HG02885 (cell line): ENCODE results near the gene ZNF99.
"Not testable (repeated sequence)": the region's sequence is repeated elsewhere in the genome, so short reads cannot be mapped to it uniquely, and the experiment has no call there.

Source experiments
- ATAC-seq: cut with Tn5 transposase; IDR thresholded peaks from one replicate; pipeline ENCODE4 v1.9.1; 2021; ENCODE audit warnings: mild to moderate bottlenecking; ENCODE audit not compliant: unreplicated experiment, poor library complexity

The ZNF99 gene

DNA sequence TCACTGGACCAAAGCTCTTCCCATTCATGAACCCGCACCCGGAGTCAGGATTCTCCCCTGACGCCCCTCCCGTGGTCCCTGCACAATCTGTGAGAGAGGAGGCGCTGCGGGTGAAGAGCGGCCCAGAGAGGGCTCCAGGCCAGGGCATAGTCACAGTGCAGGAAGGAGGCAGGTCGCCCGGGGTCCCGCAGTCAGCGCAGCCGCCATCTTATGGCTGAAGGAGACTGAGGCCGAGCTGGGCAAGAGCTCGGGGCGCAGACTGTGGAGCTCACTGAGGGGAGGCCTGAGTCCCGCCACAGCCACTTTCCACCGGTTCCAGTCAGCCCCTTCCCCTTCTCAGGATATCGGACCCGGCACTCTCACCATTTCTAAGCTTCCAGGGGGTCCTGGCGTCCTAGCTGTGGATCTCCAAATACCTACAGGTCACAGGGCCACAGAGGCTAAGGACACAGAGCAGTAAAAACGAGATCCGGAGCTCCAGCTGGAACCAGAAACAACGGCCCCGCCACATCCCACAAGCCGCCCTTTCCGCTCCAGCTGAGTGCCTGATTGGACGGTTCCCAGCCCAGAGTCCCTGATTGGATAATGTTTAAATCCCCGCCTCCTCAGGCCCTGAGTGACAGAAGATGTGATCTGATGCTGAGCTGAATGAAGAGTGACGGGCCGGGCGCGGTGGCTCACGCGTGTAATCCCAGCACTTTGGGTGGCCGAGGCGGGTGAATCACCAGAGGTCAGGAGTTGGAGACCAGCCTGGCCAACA lies at the start of gene ZNF99:
ZNF99 (minus strand) TSS at position 501 of the 760 bp plus-strand sequence; CDS start at position 366, 135 bp downstream.
- ATAC-seq = no peak

DNA sequence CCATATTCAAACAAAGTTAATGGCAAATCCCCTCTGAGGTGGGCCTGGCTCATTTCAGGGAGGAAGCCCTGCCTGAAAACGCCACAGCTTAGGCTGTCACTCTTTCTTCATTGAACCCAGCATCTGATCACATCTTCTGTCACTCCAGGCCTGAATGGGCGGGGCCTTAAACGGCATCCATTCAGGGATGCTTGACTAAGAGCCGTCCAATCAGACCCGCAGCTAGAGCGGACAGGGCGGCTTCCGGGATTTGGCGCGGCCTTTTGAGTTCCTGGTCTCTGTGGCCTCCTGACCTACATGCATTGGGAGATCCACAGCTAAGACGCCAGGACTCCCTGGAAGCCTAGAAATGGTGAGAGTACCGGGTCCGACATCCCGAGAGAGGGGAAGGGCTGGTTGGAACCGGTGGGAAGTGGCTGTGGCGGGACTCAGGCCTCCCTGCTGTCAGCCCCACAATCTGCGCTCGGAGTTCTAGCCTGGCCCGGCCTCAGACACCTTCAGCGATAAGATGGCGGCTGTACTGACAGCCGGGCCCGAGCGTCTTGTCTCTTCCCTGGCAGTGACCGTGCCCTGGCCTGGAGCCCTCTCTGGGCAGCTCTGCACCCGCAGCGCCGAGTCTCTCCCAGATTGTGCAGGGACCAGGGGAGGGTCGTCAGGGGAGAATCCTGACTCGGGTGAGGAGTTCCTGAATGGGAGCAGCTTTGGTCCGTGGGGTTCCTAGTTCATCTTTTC lies 48.2 kb upstream of the ZNF99 start, which contains the start of gene ZNF723:
ZNF723 (plus strand) TSS at position 261 of the 732 bp plus-strand sequence; CDS start at position 350, 89 bp downstream.
- no peak for ATAC-seq

DNA sequence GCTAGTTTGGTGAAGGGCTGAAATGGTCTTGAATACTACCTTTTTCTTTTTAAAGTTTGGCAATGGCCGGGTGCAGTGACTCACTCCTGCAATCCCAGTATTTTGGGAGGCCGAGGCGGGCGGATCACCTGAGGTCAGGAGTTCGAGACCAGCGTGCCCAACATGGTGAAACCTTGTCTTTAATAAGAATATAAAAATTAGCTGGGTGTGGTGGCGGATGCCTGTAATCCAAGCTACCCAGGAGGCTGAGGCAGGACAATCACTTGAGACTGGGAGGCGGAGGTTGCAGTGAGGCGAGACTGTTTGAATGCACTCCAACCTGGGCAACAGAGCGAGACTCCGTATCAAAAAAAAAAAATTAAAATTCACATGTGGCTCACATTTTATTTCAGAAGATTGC lies 47.3 kb upstream of the ZNF99 start:
- ATAC-seq = no peak

DNA sequence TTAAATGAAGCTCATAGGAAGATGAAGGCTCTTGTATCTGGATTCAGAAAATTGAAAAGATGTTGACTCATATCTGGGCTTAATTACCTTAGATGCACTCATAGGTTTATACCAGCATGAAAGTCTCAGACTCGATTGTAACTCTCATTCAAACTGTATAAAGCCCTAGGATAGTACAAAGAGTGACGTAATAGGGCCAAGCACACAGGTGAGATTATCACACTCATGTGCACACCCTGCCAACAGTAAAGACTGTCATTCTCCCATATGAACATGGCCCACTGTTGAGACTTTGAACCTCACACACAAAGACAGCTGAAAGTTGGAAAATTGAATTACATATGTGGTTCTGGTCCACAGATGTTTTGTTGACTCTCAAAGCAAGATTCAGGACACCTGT lies 30.2 kb upstream of the ZNF99 start:
- ATAC-seq = no peak

DNA sequence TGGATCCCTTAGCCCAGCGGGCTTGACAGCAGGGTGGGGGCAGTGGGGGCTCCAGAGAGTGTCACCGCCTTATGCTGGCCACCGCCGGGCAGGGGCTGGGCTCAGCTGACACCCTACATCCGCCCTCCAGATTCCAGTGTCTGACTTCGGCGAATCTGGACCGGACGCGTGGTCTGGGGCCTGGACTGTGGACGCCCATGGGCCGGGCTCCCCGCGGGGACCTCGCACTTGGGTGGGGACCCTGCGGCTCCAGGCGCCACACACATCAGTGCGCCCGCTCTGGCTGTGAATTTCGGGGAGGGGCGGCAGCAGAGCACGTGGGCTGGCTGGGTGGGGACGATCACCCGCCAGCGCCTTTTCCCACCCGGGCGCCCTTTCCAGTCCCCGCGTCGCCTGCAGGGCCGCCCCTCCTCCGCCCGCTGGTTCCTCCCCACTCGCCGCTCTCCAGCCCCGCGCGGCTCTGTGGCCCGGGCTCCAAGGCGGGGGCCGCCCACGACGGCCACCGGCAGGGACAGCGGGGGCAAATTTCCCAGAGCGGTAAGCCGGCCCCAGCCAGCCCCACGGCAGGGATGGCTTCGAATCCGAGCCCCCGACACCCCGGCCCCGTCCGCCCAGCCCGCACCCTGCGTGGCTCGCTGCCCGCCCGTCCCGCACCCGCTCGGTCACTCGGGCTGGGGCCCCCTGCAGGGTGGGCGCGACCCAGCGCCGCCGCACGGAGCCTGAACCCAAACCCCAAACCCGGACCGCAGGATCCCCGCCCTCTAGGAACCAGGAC lies 23.3 kb upstream of the ZNF99 start:
- no peak for ATAC-seq

DNA sequence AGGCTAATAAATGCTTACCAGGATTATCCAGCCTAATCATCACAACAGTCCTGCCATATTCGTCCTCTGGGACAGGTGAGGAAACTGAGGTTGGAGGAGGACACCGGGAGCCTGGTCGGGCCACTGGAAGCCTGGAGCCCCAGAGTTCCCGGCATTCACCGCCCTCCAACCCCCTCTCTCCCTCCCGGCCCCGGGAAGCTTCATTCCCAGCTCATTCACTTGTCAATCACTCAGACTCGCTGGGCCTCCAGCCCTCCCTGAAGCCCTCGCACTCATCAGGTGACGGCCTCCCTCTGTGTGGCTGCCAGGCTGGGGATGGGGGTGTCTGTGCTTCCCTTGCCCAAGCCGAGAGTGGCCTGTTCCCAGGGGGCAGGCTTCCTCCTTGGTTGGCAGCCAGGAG lies 22.5 kb upstream of the ZNF99 start:
- no peak for ATAC-seq

DNA sequence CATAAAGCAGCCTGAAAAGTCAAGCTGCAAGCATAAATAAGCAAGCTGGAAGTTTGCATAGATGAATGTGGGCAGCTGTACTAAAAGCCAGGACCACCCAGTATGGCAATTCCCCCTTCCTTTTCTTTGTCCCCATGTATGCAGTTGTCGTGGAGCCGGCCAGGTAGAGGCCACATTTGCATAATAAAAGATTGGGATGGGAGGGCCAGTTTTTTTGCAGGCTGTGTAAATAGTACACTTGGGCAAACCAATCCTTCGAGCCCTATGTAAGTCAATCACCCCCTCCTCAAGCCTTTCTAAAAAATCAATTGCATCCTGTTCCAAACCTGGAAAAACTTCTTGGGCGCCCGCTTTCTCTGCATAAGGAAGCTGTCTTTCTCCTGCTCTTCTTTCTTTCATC lies 13.1 kb upstream of the ZNF99 start:
- no peak for ATAC-seq

DNA sequence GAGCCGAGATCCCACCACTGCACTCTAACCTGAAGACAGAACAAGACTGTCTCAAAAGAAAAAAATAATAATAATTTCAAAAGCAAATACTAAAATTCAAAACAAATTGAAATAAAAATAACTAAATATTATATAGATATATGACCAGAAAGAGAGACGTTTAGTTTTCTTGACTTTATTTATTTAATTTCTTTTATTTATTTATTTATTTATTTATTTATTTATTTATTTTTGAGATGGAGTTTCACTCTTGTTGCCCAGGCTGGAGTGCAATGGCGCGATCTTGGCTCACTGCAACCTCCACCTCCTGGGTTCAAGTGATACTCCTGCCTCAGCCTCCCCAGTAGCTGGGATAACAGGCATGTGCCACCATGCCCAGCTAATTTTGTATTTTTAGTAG lies 8.9 kb upstream of the ZNF99 start:
- not testable (repeated sequence) for ATAC-seq

DNA sequence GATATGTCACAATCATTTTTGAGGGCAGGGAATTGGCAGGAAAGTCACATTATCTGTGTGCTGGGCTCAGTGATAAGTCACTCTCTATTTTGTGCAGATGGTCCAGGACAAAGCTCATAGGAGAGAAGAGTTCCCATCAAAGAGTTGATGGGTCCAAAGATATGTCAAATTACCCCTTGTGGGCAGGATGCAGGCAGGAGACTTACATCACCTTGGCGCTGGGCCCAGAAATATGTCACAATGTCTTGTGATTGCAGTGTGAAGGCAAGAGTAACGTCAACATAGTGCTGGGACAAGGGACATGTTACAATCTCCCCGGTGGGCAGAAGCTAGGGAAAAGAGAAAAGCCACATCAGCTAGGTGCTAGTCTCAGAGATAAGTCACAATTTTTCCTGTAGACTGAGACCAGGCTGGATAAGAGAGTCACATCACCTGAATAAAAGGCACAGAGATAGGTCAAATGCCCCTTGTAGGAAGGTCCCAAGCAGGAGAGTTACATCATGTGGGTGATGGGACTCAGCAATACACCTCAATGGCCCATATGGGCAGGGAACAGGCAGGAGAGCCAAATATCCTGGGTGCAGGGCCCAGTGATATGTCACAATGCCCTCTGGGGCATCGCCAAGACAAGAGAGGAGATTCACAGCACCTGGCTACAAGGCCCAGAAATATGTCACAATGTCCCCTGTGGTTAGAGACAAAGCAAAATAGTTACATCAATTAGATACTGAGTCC lies 47.9 kb downstream of the ZNF99 start:
- ATAC-seq = no peak

DNA sequence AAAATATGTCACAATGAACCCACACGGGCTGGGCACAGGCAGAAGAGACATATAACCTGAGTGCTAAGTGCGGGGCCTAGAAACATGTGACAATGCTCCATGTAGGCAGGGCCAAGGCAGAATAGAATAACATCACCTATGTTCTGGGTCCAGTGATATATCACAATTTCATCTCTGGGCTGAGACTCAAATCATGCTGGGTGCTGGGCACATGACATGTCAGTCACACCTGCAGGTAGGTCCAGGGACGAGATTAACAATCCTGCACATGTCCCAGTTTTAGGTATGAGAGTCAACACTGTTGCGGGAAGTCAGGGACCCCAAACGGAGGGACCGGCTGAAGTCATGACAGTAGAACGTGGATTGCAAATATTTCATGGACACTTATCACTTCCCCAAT lies 50.3 kb downstream of the ZNF99 start:
- no peak for ATAC-seq

DNA sequence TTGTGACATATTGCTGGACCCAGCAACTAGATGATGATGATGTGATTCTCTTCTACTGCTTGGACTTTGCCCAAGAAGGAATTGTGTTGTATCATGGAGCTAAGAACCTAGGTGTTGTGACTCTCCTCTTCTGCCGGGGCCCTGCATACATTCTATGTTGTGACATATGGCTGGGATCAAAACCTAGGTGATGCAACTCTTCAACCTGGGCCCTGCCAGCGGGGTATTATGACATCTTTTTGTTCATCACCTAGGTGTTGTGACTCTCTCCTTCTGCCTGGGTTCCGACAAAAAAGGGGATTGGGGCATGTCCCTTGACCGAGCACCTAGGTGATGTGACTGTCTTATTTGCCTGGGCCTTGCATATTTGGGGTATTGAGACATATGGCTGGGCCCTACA lies 55.7 kb downstream of the ZNF99 start:
- not testable (repeated sequence) for ATAC-seq

DNA sequence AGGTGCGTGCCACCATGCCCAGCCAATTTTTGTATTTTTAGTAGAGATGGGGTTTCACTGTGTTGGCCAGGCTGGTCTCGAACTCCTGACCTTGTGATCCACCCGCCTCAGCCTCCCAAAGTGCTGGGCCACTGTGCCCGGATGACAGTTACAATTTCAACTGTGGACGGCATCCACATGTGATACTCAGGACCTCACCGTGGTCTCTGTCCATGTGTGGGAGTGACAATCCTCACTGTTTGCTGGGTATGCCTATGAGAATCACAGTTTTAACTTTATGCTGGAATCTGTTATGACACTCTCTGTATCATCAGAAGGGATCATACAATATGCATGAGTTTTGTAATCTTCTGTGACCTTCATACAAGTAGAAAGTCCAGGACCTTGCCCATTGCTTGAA lies 62.4 kb downstream of the ZNF99 start:
- ATAC-seq = not testable (repeated sequence)

DNA sequence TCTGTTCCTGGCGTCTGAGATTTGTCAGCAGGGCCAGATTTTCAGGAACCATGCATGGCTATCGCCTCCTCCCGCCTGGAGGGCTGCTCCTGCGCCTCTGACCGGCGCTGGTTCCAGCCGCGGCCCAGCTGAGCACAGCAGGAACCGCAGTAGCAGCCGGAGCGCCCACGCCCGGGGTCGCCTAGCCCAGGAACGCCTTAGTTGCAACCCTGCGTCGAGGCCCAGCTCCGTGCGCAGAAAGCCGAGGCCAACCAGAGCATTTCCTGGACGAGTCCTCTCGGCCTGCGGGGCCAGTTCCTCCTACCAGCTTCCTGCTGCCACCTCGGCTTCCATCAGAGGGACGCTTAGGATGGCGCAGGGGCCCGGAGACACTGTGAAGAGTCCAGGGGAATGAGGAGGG lies 75.0 kb downstream of the ZNF99 start:
- no peak for ATAC-seq

DNA sequence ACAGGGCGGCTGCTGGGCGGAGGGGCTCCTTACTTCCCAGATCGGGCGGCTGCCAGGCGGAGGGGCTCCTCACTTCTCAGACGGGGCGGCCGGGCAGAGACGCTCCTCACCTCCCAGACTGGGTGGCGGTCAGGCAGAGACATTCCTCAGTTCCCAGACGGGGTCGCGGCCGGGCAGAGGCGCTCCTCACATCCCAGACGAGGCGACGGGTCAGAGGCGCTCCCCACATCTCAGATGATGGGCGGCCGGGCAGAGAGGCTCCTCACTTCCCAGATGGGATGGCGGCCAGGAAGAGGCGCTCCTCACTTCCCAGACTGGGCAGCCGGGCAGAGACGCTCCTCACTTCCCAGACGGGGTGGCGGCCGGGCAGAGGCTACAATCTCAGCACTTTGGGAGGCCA lies 80.9 kb downstream of the ZNF99 start:
- not testable (repeated sequence) for ATAC-seq

DNA sequence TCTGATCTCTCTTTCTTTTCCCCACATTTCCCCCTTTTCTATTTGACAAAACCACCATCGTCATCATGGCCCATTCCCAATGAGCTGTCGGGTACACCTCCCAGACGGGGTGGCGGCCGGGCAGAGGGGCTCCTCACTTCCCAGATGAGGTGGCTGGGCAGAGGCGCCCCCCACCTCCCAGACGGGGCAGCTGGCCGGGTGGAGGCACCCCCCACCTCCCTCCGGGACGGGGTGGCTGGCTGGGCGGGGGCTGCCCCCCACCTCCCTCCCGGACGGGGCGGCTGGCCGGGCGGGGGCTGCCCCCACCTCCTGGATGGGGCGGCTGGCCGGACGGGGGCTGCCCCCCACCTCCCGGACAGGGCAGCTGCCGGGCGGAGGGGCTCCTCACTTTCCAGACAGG lies 81.3 kb downstream of the ZNF99 start:
- ATAC-seq = not testable (repeated sequence)
